CD4-positive, alpha-beta T cell treated with Interleukin-17A for 4 hours (primary cell): ENCODE data around the gene RALGAPB.
"Not testable (repeated sequence)": the region's sequence is repeated elsewhere in the genome, so short reads cannot be mapped to it uniquely, and the experiment has no call there.

Experiments
- DNase-seq: peaks from one replicate; pipeline ENCODE4 v3.0.0-alpha.2; 2020; ENCODE audit warnings: mixed read lengths

Gene RALGAPB

GRCh38 chr20:38589967-38590675 lies 117.5 kb downstream of the RALGAPB start:
- no peak for DNase-seq

GRCh38 chr20:38590676-38591473 lies 118.2 kb downstream of the RALGAPB start:
- DNase-seq, result no peak

GRCh38 chr20:38591474-38592410 lies 119.1 kb downstream of the RALGAPB start:
- no peak for DNase-seq

GRCh38 chr20:38592411-38592790 lies 119.8 kb downstream of the RALGAPB start:
- DNase-seq, result not testable (repeated sequence)

- not testable (repeated sequence) for DNase-seq
These were observed 121.6 kb downstream of the RALGAPB start for GRCh38 chr20:38594281-38594680.

- not testable (repeated sequence) for DNase-seq
These were observed 123.2 kb downstream of the RALGAPB start for GRCh38 chr20:38595886-38596285.

- no peak for DNase-seq
These were observed 126.8 kb downstream of the RALGAPB start for GRCh38 chr20:38599410-38599882.

- DNase-seq, result no peak
These were observed 127.4 kb downstream of the RALGAPB start for GRCh38 chr20:38600057-38600456.

GRCh38 chr20:38601216-38602184 lies 128.9 kb downstream of the RALGAPB start, which contains the start of gene ARHGAP40:
Gene ARHGAP40 (plus strand): TSS chr20:38601809.
- no peak for DNase-seq

GRCh38 chr20:38602185-38602581 lies 129.5 kb downstream of the RALGAPB start:
- DNase-seq, result no peak

- no peak for DNase-seq
These were observed 130.6 kb downstream of the RALGAPB start for GRCh38 chr20:38603286-38603685.

GRCh38 chr20:38604873-38605303 lies 132.2 kb downstream of the RALGAPB start:
- no peak for DNase-seq

GRCh38 chr20:38607351-38607750 lies 134.7 kb downstream of the RALGAPB start:
- no peak for DNase-seq

- DNase-seq, result no peak
These were observed 135.5 kb downstream of the RALGAPB start for GRCh38 chr20:38608188-38608587.

GRCh38 chr20:38609815-38610214 lies 137.2 kb downstream of the RALGAPB start:
- DNase-seq, result no peak

- no peak for DNase-seq
These were observed 137.9 kb downstream of the RALGAPB start for GRCh38 chr20:38610521-38610920.

- no peak for DNase-seq
These were observed 140.3 kb downstream of the RALGAPB start for GRCh38 chr20:38612751-38613515.

GRCh38 chr20:38615283-38615682 lies 142.6 kb downstream of the RALGAPB start:
- no peak for DNase-seq

GRCh38 chr20:38616457-38616856 lies 143.8 kb downstream of the RALGAPB start:
- no peak for DNase-seq

GRCh38 chr20:38617011-38617829 lies 144.6 kb downstream of the RALGAPB start:
- DNase-seq, result no peak
